HTERT RPE-1 (cell line): ENCODE results near the gene CPAMD8.
"Not testable (repeated sequence)": the region's sequence is repeated elsewhere in the genome, so short reads cannot be mapped to it uniquely, and the experiment has no call there.

Experiments used
- in situ Hi-C: fragments of 300-500 bp; cut with MboI; formaldehyde crosslinking; loops from 4 replicates; pipeline ENCODE4 v1.14.3; 2020; ENCODE audit warnings: low sequenced_read_pairs

The CPAMD8 gene

DNA sequence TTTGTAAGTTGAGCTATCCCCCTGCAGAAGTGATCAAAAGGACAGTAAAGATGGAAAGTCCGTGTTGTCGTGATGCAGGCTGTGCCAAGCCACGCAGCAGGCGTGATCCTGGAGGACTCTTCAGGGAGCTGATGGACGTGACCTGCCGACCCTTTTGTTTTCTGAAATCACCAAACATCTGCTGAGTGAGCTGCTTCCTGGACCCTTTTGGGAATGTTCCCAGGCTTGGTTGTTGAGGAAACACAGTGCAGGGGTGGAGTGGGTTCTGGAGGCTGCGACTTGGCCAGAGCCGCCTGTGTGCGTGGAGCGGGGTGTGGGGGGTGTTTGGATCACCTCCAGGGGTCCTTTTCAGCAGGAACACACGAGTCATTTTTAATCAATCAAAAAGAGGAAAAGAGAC, 15.4 kb upstream of the CPAMD8 start:
- in situ Hi-C loops, result no loop called here

DNA sequence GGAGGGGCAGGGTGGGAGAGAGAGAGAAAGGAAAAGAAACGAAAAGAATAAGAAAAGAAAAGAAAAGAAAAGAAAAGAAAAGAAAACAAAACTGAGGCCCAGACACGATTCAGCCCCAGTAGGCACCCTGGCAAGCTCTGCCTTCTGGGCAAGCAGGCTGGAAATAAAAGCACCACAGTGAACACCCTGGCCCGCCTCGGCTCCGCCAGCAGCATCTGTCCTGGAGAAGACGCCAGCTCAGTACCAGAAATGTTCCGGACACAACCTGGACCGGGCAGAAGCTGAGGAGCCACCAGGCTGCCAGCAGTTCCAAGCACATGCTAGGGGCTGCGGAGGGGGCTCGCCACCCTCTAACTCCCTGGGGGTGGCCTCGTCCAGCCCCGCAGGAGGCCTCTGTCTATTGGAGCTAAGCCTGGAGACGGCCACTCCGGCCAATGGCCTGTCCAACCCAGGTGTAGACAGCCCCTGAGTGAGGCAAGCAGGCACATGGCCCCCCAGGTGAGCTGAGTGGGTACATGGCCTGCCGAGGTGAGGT, 11.4 kb upstream of the CPAMD8 start:
- in situ Hi-C loops, result no loop called here

DNA sequence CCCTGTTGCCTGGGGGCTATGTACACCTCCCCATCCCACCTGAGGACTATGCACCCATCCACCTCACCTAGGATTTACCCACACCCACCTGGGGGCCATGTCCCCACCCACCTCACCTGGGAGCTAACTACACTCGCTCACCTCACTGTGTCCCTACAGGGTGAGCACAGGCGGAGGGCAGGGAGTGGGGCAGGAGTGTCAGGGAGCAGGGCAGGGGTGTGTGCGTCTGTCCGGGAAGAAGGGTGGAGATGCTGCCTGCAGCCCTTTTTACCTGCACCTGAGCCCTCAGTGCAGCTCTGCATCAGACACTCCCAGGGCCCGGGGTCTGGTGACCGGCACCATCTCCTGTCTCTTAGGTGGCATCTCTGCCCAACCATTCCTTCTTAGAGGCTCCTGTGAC, 10.6 kb upstream of the CPAMD8 start:
- in situ Hi-C loops, result no loop called here

DNA sequence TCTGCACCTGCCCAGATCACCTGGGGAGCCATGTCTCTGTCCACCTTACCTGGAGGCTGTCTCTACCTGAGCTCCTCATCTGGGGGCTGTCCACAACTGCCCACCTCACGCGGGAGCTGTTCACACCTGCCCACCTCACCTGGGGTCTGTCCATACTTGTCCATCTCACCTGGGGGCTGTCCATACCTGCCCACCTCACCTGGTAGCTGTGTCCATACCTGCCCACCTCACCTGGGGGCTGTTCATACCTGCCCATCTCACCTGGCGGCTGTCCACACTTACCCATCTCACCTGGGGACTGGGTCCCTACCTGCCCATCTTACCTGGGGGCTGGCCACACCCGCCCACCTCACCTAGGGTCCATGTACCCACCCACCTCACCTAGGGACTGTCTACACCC, 10.0 kb upstream of the CPAMD8 start:
- in situ Hi-C loops, result no loop called here

DNA sequence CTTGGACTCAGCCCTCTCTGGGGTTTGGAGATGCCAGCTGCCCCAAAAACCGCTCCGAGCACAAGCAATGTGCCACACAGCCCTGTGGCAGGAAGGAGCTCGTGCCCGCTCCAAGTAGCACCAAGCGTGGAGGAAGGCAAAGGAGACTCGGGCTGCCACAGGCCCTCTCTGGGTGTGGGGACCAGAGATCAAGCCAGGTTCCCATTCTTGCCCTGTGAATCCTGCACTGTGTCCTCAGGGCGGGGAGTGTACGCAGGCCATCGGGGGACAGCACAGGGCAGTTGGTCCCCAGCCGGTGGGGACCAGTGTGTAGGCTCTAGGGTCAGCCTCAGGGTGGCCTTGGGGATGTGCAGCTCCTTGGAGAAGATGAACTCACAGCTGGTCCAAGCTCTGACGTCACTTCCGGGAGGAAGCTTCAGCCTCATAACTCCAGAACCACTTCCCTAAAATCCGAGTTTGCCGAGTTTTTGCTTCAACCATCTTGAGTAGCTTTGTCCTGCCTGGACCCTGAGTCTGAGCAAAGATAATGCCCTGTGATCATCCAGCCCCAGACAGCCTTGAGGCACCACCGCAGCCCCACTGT, 9.3 kb upstream of the CPAMD8 start:
- in situ Hi-C loops, result no loop called here

DNA sequence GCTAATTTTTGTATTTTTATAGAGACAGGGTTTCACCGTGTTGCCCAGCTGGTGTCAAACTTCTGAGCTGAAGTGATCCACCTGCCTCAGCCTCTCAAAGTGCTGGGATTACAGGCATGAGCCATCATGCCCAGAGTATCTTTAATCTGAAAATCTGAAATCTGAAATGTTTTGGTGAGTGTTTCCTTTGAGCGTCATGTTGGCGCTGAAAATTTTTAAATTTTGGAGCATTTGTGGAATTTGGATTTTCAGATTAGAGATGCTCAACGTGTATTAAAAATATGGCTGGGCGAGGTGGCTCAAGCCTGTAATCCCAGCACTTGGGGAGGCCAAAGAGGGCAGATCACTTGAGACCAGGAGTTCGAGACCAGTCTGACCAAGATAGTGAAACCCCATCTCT, 5.1 kb upstream of the CPAMD8 start:
- in situ Hi-C loops, result no loop called here

DNA sequence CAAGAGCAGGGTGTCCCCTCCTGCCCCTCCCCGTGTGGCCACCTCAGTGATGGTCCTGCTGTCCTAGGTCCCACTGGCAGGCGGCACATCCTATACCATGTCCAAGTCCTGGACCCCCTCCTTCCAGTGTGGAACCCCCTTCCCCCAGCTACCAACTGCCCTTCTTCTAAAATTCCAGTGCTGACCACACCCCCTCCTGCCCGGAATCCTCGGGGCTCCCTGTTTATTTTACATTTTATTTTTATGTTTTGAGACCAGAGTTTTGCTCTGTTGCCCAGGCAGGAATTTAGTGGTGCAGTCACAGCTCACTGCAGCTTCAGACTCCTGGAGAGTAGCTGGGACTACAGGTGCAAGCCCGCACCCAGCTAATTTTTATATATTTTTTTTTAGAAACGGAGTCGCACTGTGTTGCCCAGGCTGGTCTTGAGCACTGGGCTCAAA, 945 bp upstream of the CPAMD8 start:
- in situ Hi-C loops, result no loop called here

DNA sequence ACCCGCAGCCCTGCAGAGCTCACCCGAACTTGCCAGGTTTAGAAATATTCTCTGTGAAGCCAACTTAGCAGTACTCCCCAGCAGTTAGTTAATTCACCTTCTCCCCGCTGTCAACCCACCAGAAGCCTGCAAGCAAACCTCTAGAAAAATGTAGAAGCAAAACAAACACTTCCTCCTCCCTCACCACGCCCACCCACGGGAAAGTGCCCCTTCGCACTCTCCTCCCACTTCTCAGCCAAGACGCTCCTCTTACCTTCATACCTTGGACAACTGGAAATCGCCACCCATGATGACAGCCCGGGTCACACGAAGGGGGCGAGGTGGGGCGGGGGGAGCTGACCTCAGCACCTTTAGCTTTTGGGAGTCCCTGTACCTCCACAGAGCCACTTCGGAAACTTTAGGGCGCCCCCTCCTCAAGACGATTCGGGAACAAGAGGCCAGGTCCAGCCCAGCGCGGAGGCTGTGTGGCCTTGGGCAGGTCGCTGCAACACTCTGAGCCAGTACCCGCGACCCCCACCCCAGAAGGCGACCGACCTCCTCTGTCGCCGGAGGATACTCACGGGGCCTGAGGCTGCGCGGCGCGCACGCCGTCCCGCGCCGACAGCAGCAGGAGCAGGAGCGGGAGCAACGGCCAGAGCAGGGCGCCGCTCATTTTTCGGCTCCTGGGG, 485 bp downstream of the CPAMD8 start:
- in situ Hi-C loops, result no loop called here

DNA sequence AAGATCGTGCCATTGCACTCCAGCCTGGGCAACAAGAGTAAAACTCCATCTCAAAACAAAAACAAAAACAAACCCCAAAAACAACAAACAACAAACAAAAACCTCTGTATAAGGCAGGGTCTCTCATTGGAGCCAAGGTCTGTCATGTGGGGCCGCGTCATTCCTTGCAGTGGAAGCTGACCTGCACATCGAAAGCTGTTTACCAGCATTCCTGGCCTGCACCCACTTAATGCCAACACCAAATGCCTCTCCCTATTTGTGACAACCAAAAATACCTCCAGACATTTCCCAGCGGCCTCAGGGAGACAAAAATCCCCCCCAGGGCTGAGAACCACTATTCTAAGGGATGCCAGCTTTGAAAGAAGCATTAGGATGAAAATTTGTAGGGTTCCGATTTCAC, 1.2 kb downstream of the CPAMD8 start:
- in situ Hi-C loops, result no loop called here

DNA sequence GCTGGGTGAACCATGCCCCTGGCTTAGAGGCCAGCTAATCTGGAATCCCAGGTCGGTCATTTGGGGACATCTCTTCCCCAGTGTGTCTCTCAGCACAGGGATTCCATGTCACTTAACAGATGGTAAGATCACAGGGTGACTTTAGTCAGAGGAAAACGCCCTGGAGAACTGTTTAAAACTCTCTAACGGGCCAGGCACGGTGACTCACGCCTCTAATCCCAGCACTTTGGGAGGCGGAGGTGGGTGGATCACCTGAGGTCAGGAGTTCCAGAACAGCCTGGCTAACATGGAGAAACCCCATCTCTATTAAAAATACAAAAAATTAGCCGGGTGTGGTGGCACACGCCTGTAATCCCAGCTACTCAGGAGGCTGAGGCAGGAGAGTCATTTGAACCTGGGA, 1.7 kb downstream of the CPAMD8 start:
- in situ Hi-C loops, result not testable (repeated sequence)

DNA sequence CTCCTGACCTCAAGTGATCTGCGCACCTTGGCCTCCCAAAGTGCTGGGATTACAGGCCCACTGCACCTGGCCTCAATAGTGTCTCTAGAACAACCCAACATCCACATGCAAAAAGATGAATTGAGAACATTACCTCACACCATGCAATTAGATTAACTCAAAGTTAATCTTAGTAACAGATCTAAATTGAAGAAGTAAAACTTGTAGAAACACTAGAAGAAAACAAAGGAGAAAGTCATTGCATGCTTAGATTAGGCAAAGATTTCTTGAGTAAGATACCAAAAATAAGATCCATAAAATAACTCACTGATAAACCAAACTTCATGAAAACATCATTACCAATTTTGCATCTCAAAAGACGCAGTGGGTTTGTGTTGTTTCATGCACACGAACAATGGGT, 2.8 kb downstream of the CPAMD8 start:
- in situ Hi-C loops, result no loop called here

DNA sequence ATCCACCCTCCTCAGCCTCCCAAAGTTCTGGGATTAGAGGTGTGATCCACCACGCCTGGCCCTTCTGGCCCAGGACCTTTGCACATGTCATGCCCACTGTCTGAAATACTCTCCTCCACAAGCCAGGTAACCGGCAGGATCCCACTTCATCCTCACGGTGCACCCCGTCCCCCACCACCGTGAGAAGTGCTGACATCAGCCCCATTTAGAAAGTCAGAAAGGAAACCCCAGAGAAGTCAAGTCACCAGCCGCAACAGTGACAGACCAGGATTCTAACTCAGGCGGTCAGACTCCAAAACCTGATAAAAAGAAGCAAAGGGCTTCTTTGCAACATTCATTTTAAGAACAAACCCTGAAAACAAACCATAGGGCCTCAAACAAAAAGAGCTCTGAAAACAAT, 3.9 kb downstream of the CPAMD8 start:
- in situ Hi-C loops, result no loop called here

DNA sequence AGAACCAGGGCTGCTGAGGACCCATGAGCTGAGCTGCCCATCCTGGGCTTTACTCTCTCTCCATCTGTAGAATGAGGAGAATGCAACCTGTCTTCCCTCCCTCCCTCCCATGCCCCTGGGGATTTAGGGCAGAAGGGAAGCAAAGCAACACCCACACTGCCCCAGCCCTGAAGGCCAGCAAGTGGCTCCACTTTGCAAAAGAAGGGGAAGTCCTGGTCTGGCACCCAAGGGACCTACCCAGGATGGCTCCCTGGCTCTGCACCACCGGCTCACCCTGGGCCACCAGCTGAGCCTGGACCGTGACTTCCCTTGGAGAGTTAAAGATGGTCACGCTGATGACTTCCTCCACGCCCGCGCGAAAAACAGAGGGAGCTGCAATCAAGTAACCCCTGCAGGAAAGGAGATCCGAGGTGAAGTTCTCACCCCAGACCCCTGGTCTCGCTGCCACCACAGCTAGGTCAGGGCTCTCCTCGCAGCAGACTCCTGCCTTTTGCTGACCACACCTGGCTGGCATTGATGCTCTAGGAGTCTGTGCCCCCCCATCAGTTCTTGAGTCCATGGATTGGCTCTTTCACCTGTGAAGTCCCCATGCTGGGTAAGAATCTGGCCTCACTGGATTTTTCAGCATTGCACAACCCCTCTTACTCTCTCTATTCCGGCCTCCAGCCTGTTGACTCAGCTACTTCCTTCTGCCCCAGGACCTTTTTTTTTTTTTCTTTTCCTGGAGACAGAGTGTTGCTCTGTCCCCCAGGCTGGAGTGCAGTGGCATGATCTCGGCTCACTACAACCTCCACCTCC, 4.6 kb downstream of the CPAMD8 start:
- in situ Hi-C loops, result no loop called here

DNA sequence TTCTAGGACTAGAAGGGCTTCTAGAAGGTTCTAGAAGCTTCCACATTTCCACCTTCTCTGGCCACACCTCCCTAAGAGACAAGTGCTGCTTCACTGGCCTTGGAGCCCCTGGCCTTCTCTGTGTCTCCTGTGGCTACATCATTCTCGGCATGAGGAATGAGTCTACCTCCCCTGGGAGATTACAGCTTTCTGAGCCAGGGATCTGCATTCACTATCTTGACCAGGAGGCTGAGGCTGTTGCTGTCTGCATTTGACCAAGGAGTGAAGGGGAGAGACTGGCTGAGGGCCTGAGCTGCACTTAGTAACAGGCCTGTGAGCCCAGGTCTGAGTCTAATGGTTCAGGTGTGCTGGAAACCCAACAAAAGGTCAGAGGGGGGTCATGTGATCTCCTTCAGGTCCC, 5.3 kb downstream of the CPAMD8 start:
- in situ Hi-C loops, result no loop called here

DNA sequence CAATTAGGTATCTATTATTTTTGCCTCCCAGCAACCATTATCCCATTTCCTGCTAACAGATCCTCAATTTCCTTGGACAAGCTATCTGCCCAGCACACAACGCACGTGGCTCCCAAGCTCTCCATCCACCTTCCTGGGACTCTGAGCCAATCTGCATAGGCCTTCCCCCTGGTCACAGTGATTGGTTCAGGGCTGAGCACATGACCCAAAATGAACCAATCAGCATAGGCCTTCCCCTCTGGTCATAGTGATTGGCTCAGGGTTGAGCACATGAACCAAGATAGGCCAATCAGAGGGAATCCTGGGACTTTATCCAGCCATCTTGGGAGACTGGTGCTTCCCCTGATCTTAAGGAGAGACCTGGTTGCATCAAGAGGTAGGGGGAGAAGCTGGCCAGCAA, 5.8 kb downstream of the CPAMD8 start:
- in situ Hi-C loops, result no loop called here

DNA sequence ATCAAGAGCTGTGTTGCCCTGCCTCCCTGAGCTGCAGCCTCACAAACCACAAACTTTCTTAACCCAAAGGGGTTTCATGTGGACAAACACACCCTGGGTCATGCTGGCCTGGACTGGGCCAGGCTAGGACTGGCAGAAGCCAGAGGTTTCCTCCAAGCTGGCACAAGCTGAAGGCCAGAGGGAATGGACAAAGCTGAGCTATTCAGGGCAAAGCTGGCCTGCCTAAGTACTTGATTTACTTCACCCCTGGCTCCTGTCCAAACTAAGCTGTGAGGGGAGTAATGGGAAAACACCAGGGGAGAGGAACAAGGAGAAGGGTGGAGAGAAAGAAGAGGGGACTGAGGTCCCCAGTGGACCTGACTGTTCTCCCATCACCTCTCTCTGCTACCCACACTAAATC, 6.2 kb downstream of the CPAMD8 start:
- in situ Hi-C loops, result no loop called here

DNA sequence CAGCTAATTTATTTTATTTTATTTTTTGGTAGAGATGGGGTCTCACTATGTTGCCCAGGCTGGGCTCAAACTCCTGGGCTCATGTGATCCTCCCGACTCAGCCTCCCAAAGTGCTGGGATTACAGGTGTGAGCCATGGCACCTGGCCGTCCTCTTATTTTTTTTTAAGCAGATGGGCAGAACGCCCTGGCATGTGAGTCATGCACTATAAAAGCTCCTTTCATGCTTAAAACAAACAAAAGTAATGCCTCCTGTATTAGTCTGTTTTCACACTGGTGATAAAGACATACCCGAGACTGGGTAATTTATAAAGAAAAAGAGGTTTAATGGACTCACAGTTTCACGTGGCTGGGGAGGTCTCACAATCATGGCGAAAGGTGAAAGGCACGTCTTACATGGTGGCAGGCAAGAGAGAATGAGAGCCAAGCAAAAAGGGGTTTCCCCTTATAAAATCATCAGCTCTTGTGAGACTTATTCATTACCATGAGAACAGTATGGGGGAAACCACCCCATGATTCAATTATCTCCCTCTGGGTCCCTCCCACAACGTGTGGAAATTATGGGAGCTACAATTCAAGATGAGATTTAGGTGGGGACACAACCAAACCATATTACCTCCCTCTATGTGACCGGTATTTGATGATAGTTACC, 12.3 kb downstream of the CPAMD8 start:
- in situ Hi-C loops, result not testable (repeated sequence)

DNA sequence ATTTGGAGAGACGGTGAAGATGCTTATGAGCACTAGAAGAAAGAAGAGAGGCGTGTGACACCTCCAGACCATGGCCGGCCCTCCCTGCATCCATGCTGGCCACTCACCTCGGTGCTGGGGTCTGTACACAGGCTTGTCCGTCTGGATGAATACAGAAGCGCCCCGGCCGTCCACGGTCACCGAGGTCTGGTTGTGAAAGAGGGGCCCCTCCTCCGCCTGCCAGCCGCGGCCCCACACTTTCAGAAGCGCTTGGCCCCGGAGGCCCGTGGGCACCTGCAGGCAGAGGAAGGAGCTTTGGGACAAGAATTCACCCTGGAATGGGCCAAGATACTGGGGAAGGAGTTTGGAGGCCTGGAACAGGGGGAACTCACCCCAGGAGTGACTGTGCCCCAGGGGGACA, 15.1 kb downstream of the CPAMD8 start:
- in situ Hi-C loops, result no loop called here

DNA sequence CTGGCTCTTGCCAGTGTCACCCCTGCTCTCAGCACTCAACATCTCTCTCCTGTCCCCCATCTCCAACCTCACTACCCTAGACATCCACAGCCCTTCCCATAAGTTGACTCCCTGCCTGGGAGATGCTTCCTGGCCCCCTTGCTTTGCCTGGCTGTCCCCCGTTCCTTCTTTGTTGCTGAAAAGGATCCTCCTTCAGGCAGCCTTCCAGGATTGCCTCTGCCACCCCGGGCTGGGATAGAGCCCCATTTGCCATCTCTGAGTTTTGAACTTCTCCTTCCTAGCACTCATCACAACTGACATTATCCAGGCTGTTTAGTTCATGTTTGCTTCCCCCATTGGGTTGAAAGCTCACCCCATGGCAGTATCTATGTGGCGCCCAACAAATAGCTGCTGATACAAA, 20.0 kb downstream of the CPAMD8 start:
- in situ Hi-C loops, result no loop called here

DNA sequence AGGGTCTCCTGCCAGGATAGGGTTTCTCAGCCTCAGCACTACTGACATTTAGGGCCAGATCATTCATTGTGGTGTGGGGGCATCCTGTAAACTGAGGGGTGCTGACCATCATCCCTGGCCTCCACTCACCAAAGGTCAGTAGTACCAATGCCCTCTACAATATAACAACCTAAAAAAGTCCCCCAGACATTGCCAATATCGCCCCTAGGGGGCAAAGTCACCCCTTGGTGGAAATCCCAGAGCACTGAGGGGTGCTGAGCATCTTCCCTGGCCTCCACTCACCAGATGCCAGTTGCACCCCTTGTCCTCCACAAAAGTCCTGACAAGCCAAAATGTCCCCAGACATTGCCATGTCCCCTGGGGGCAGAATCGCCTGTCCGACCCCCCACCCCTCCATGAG, 21.6 kb downstream of the CPAMD8 start:
- in situ Hi-C loops, result no loop called here

DNA sequence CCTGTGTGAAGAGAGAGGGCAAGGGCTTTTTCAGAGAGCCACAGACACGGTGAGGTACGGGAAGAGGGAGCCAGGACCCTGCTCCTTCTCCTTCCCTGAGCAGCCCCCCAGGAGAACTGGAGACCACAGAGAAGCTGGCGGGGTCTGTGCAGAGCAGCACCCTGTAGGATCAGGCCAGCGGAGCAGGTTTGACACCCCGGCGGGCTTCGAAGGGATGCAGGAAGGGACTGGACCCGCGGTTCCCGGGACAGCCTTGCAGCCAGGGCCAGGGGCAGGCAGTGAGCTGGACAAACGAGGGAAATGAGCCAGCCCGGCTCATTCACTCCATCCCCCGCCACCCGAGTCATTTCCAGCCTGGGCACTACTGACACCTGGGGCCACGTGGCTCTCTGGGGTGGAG, 22.2 kb downstream of the CPAMD8 start:
- in situ Hi-C loops, result no loop called here

DNA sequence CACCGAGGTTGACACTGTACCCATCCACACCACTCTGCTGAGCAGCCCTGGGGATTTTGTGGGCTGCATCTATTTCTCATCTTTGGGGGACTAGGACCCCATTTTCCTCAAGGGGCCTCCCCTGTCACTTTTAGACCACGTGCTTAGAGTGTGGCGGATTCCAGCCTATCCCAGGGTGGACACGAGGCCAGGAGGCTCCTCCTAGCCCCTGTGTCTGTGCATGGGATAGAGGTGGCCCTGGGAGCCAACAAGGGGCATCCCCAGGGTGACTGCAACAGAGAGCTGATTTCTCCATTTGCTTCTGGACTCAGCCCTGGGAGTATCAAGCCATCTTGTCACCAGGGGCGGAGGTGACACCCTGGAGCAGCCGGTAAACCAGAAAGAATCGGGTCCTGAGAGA, 24.2 kb downstream of the CPAMD8 start:
- in situ Hi-C loops, result no loop called here
